ENCODE measurements around the gene BCL2L15.
"Not testable (repeated sequence)": the region's sequence is repeated elsewhere in the genome, so short reads cannot be mapped to it uniquely, and the experiment has no call there.

BCL2L15 gene

GRCh38 chr1:113872219-113872935, 15.0 kb downstream of the BCL2L15 start:
- no peak for DNase-seq (ENCODE audit: low read depth in 1 of 2, low spot score in 1 of 2)

- peak; percentile 57 to 60 for DNase-seq (ENCODE audit: low read depth in 1 of 2, low spot score in 1 of 2)
Measured at GRCh38 chr1:113871597-113872113, 15.7 kb downstream of the BCL2L15 start, which contains the start of gene PTPN22. Gene PTPN22, minus strand, starts transcription at chr1:113871712.

GRCh38 chr1:113870778-113871177, 16.6 kb downstream of the BCL2L15 start:
- no peak for DNase-seq (ENCODE audit: low read depth in 1 of 2, low spot score in 1 of 2)

- no peak for DNase-seq (ENCODE audit: low read depth in 1 of 2, low spot score in 1 of 2)
Measured at GRCh38 chr1:113868387-113869083, 18.8 kb downstream of the BCL2L15 start.

- DNase-seq (ENCODE audit: low read depth in 1 of 2, low spot score in 1 of 2): no peak
Measured at GRCh38 chr1:113861641-113862040, 25.7 kb downstream of the BCL2L15 start.

GRCh38 chr1:113860891-113861290, 26.5 kb downstream of the BCL2L15 start:
- DNase-seq (ENCODE audit: low read depth in 1 of 2, low spot score in 1 of 2): no peak

GRCh38 chr1:113859478-113860175, 27.8 kb downstream of the BCL2L15 start:
- no peak for DNase-seq (ENCODE audit: low read depth in 1 of 2, low spot score in 1 of 2)

- DNase-seq (ENCODE audit: low read depth in 1 of 2, low spot score in 1 of 2): no peak
Measured at GRCh38 chr1:113858982-113859381, 28.4 kb downstream of the BCL2L15 start.

GRCh38 chr1:113858418-113858817, 29.0 kb downstream of the BCL2L15 start:
- no peak for DNase-seq (ENCODE audit: low read depth in 1 of 2, low spot score in 1 of 2)

- DNase-seq (ENCODE audit: low read depth in 1 of 2, low spot score in 1 of 2): no peak
Measured at GRCh38 chr1:113857776-113858175, 29.6 kb downstream of the BCL2L15 start.

GRCh38 chr1:113856401-113856790, 31.0 kb downstream of the BCL2L15 start:
- DNase-seq (ENCODE audit: low read depth in 1 of 2, low spot score in 1 of 2): no peak

- no peak for DNase-seq (ENCODE audit: low read depth in 1 of 2, low spot score in 1 of 2)
Measured at GRCh38 chr1:113855630-113856400, 31.6 kb downstream of the BCL2L15 start.

- DNase-seq (ENCODE audit: low read depth in 1 of 2, low spot score in 1 of 2): no peak
Measured at GRCh38 chr1:113854234-113854633, 33.1 kb downstream of the BCL2L15 start.

GRCh38 chr1:113852694-113853093, 34.7 kb downstream of the BCL2L15 start:
- DNase-seq (ENCODE audit: low read depth in 1 of 2, low spot score in 1 of 2): not testable (repeated sequence)

- DNase-seq (ENCODE audit: low read depth in 1 of 2, low spot score in 1 of 2): no peak
Measured at GRCh38 chr1:113850127-113850796, 37.1 kb downstream of the BCL2L15 start.

- DNase-seq (ENCODE audit: low read depth in 1 of 2, low spot score in 1 of 2): no peak
Measured at GRCh38 chr1:113849072-113849471, 38.3 kb downstream of the BCL2L15 start.

- DNase-seq (ENCODE audit: low read depth in 1 of 2, low spot score in 1 of 2): no peak
Measured at GRCh38 chr1:113846391-113847035, 40.9 kb downstream of the BCL2L15 start.

- no peak for DNase-seq (ENCODE audit: low read depth in 1 of 2, low spot score in 1 of 2)
Measured at GRCh38 chr1:113836534-113836933, 50.8 kb downstream of the BCL2L15 start.

GRCh38 chr1:113835686-113836290, 51.6 kb downstream of the BCL2L15 start:
- DNase-seq (ENCODE audit: low read depth in 1 of 2, low spot score in 1 of 2): no peak

GRCh38 chr1:113834716-113835115, 52.7 kb downstream of the BCL2L15 start:
- DNase-seq (ENCODE audit: low read depth in 1 of 2, low spot score in 1 of 2): no peak
